PC-3 (cell line): ENCODE results near the gene SPDYE2. TPM values are rescaled to one million over a fixed set of nuclear protein-coding genes. Genes with fewer than 3 reads are reported as not detected.
"Not testable (repeated sequence)": the region's sequence is repeated elsewhere in the genome, so short reads cannot be mapped to it uniquely, and the experiment has no call there.

Experiments
- ATAC-seq: fragments of 200-7000 bp; cut with Tn5 transposase; 2 replicates; pipeline ENCODE4 v1.9.1; 2020; ENCODE audit warnings: mild to moderate bottlenecking, moderate library complexity
- BruUV-seq: library from RNA; stranded (reverse); fragments of 400-500 nt; replicated peaks from 2 replicates; lab custom pipeline; 2021; lab: Mats Ljungman, UMichigan
- CTCF ChIA-PET: fragments of 300-600 bp; sonication (Branson Sonifier 250); formaldehyde crosslinking; loops from one replicate; lab custom pipeline; 2022; ENCODE audit warnings: antibody characterized with exemption; lab: Charles Lee
- POLR2A ChIA-PET: fragments of 300-600 bp; sonication (Branson Sonifier 250); formaldehyde crosslinking; loops from one replicate; lab custom pipeline; 2022; ENCODE audit warnings: antibody characterized with exemption; ENCODE audit not compliant: unreplicated experiment; lab: Charles Lee
- DNase-seq: peaks from one replicate; pipeline ENCODE4 v3.0.0-alpha.2; 2015
- H2AFZ ChIP-seq: fragments of 300-600 bp; sonication (generic); 2 replicates; pipeline ENCODE4 v1.6.0; 2016; ENCODE audit warnings: antibody characterized with exemption, low read length
- H3F3A ChIP-seq: fragments of 300-600 bp; sonication (generic); one replicate; pipeline ENCODE4 v1.6.0; 2017; ENCODE audit warnings: antibody characterized with exemption, low read length, control low read depth, mild to moderate bottlenecking; ENCODE audit not compliant: unreplicated experiment
- H3K27ac ChIP-seq: fragments of 300-600 bp; sonication (generic); 2 replicates; pipeline ENCODE4 v1.5.1; 2016; ENCODE audit warnings: mild to moderate bottlenecking, low read length
- H3K27me3 ChIP-seq: fragments of 300-600 bp; sonication (generic); 2 replicates; pipeline ENCODE4 v1.6.1; 2016; ENCODE audit warnings: low read length, mixed read lengths
- H3K36me3 ChIP-seq: fragments of 300-600 bp; sonication (generic); 2 replicates; pipeline ENCODE4 v1.6.1; 2016; ENCODE audit warnings: low read depth, mixed run types, low read length, mixed read lengths
- H3K4me1 ChIP-seq: fragments of 300-600 bp; sonication (generic); 2 replicates; pipeline ENCODE4 v1.5.1; 2016; ENCODE audit warnings: low read length; ENCODE audit not compliant: insufficient read depth
- H3K4me2 ChIP-seq: fragments of 300-600 bp; sonication (generic); 2 replicates; pipeline ENCODE4 v1.6.0; 2016; ENCODE audit warnings: low read length
- H3K4me3 ChIP-seq: fragments of 300-600 bp; sonication (generic); 2 replicates; pipeline ENCODE4 v1.5.1; 2016; ENCODE audit warnings: mild to moderate bottlenecking, low read length, mixed read lengths
- H3K79me2 ChIP-seq: fragments of 300-600 bp; sonication (generic); 2 replicates; pipeline ENCODE4 v1.6.1; 2017; ENCODE audit warnings: low read length, mixed read lengths
- H3K9ac ChIP-seq: fragments of 300-600 bp; sonication (generic); 2 replicates; pipeline ENCODE4 v1.6.0; 2016; ENCODE audit warnings: mild to moderate bottlenecking, low read length
- H3K9me2 ChIP-seq: fragments of 300-600 bp; sonication (generic); replicated peaks from 2 replicates; pipeline ENCODE4 v1.6.1; 2016; ENCODE audit warnings: mixed run types, low read length, mixed read lengths
- H3K9me3 ChIP-seq: fragments of 300-600 bp; sonication (generic); 2 replicates; pipeline ENCODE4 v1.6.1; 2016; ENCODE audit warnings: low read length, mixed read lengths
- H4K20me1 ChIP-seq: fragments of 300-600 bp; sonication (generic); 2 replicates; pipeline ENCODE4 v1.6.1; 2016; ENCODE audit warnings: low read length, mixed read lengths
- intact Hi-C: fragments of 100-400 bp; cut with micrococcal nuclease; formaldehyde crosslinking; loops from 2 replicates; pipeline ENCODE4 v1.9.0; 2023
- total RNA-seq: library from RNA; depleted of rRNA; stranded (reverse); fragments of >200 nt; gene quantifications from 2 replicates; pipeline ENCODE4 v1.2.3, GENCODE V29; 2014

Gene SPDYE2
- total RNA-seq, 1 experiment from 2014 or later: not detected

DNA sequence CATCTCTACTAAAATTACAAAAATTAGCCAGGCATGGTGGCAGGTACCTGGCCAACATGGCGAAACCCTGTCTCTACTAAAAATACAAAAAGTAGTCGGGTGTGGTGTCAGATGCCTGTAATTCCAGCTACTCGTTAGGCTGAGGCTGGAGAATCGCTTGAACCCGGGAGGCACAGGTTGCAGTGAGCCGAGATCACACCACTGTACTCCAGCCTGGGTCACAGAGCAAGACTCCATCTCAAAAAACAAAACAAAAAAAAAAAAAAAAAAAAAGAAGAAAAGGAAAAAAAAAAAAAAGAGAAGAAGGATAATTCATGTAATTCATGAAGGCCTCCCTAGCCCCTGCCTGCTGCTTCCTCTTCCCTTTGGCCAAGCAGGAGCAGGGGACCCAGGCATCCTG, 10.4 kb upstream of the SPDYE2 start:
- H3K4me1 ChIP-seq, H3K36me3 ChIP-seq, H3K9me3 ChIP-seq, H4K20me1 ChIP-seq, H3K9ac ChIP-seq, CTCF ChIA-PET, H3F3A ChIP-seq, H3K27me3 ChIP-seq, H3K9me2 ChIP-seq, BruUV-seq, H3K4me2 ChIP-seq, DNase-seq, intact Hi-C loops, H3K4me3 ChIP-seq, H2AFZ ChIP-seq, H3K79me2 ChIP-seq, ATAC-seq, POLR2A ChIA-PET, H3K27ac ChIP-seq: not testable (repeated sequence)

DNA sequence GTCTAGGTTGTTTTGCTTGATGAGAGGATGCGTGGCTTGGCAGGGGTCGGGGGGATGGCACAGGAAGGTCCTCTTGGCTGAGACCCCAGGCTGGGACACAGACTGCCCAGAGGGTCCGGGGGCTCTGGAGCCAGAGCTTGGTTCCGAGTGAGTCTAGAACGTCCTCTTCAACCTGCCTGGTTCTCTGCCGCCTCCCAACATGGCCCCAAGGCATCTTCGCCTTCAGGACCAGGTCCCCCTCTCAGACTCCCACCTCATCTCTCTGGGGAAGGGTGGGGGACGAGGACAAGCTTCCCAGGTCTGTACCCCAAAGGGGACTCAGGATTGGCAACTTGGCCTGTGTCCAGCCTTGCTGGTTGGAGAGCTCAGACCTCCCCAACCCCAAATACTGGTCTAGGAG, 8.9 kb upstream of the SPDYE2 start:
- H3K9me3 ChIP-seq, H3K4me1 ChIP-seq, H3K27ac ChIP-seq, H3K27me3 ChIP-seq, BruUV-seq, H3K36me3 ChIP-seq, H3K79me2 ChIP-seq, H3K9me2 ChIP-seq, H3K4me3 ChIP-seq, H3K4me2 ChIP-seq, POLR2A ChIA-PET, H4K20me1 ChIP-seq, intact Hi-C loops, DNase-seq, H2AFZ ChIP-seq, H3F3A ChIP-seq, H3K9ac ChIP-seq, CTCF ChIA-PET, ATAC-seq: not testable (repeated sequence)

DNA sequence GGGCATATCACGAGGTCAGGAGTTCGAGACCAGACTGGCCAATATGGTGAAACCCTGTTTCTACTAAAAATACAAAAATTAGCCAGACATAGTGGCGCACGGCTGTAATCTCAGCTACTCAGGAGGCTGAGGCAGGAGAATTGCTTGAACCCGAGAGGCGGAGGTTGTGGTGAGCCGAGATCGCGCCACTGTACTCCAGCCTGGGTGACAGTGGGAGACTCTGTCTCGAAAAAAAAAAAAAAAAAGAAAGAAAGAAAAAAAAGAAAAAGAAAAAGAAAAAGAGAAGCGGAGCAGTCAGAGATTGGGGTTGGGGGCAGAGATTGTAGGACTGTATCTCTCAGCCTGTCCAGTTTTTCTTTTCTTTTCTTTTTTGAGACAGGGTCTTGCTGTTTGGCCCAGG, 8.3 kb upstream of the SPDYE2 start:
- H4K20me1 ChIP-seq, H2AFZ ChIP-seq, H3K4me3 ChIP-seq, intact Hi-C loops, POLR2A ChIA-PET, H3F3A ChIP-seq, H3K4me2 ChIP-seq, H3K27ac ChIP-seq, H3K79me2 ChIP-seq, ATAC-seq, H3K4me1 ChIP-seq, H3K9me2 ChIP-seq, H3K27me3 ChIP-seq, BruUV-seq, H3K9ac ChIP-seq, CTCF ChIA-PET, DNase-seq, H3K36me3 ChIP-seq, H3K9me3 ChIP-seq: not testable (repeated sequence)

DNA sequence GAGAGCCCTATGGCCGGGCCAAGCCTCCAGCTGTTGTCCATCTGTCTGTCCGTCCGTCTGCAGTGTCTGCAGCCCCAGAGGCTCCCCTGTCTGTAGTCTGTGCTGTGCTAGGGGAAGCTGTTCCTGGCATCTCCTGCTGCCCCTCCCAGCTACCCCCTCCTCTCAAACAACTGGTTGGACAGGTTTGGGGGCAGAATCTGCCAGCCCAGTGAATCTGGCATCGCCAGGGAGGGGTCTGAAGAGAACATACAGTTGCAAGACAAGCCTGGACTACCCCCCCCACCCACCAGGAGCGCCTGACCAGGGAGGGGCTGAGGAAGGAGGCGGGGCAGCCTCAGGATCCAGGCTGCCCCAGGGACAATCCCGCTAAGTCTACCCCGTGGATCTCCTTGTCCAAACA, 7.4 kb upstream of the SPDYE2 start, which contains the start of gene UPK3BL2:
Gene UPK3BL2, minus strand, starts transcription at position 101 of the 400 bp plus-strand sequence. Its CDS starts 60 bp downstream, at position 41.
- CTCF ChIA-PET, ATAC-seq: not testable (repeated sequence)

DNA sequence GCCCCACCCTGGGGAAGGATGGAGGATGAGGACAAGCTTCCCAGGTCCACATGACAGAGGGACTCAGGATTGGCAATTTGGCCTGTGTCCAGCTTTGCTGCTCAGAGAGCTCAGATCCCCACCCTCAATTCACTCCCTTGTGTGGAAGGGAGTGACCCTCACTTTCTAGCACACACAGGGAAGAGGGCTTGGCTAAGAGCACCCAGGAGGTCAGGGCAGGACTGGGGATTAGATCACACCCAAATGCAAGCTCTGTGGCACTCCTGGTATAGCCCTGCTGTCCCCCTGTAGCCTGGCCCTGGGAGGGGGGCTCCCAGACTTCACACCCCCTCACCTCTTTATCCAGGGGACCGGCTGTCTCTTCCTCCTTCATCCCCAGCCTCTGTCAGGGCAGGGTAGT, 6.7 kb upstream of the SPDYE2 start:
- POLR2A ChIA-PET, H3K79me2 ChIP-seq, ATAC-seq, H3K27me3 ChIP-seq, H3K4me3 ChIP-seq, H3K36me3 ChIP-seq, H3K27ac ChIP-seq, CTCF ChIA-PET, H4K20me1 ChIP-seq, H3K9me2 ChIP-seq, intact Hi-C loops, H3K9ac ChIP-seq, H2AFZ ChIP-seq, H3K4me1 ChIP-seq, BruUV-seq, H3F3A ChIP-seq, DNase-seq, H3K9me3 ChIP-seq, H3K4me2 ChIP-seq: not testable (repeated sequence)

More for the DNA sequence above, 7.4 kb upstream of the SPDYE2 start, which contains the start of gene UPK3BL2:
- H3K4me3 ChIP-seq, H3F3A ChIP-seq, H3K27me3 ChIP-seq, H3K79me2 ChIP-seq, H4K20me1 ChIP-seq, BruUV-seq, H3K9ac ChIP-seq, H3K9me2 ChIP-seq, H3K36me3 ChIP-seq, DNase-seq, H3K27ac ChIP-seq, H3K9me3 ChIP-seq, intact Hi-C loops, POLR2A ChIA-PET, H3K4me2 ChIP-seq, H3K4me1 ChIP-seq, H2AFZ ChIP-seq: not testable (repeated sequence)

DNA sequence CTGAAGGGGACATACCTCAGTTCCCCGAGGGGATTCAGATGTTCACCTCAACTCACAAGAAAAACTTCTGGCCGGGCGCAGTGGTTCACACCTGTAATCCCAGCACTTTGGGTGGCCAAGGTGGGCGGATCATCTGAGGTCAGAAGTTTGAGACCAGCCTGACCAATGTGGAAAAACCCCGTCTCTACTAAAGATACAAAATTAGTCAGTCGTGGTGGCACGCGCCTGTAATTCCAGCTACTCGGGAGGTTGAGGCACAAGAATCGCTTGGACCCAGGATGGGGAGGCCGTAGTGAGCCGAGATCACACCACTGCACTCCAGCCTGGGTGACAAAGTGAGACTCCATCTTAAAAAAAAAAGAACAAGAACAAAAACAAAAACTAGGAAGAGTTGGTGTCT, 5.7 kb upstream of the SPDYE2 start:
- H2AFZ ChIP-seq, H4K20me1 ChIP-seq, CTCF ChIA-PET, H3F3A ChIP-seq, H3K27me3 ChIP-seq, H3K4me1 ChIP-seq, BruUV-seq, DNase-seq, H3K9me2 ChIP-seq, H3K4me3 ChIP-seq, intact Hi-C loops, POLR2A ChIA-PET, H3K36me3 ChIP-seq, H3K27ac ChIP-seq, H3K4me2 ChIP-seq, ATAC-seq, H3K9ac ChIP-seq, H3K79me2 ChIP-seq, H3K9me3 ChIP-seq: not testable (repeated sequence)

DNA sequence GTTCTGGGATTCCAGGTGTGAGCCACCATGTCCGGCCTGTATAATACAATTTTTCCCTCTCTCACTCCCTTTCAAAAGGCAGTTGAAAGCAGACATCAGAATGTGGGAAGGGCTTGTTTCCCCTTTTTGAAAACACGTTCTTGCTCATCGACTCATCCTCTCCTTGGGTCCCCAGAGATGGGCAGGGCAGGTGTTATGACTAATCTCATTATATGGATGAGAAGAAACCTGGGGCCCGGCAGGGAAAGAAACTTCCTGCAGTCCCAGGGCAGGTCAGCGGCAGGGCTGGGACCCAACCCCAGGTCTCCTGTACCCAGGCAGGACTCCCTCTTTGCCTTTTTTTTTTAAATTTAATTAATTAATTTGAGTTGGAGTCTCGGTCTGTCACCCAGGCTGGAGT, 4.7 kb upstream of the SPDYE2 start:
- DNase-seq, H3K36me3 ChIP-seq, H3K9me2 ChIP-seq, H2AFZ ChIP-seq, H3K4me2 ChIP-seq, POLR2A ChIA-PET, H3K4me1 ChIP-seq, intact Hi-C loops, H3F3A ChIP-seq, H3K9me3 ChIP-seq, CTCF ChIA-PET, BruUV-seq, H4K20me1 ChIP-seq, H3K9ac ChIP-seq, H3K27ac ChIP-seq, H3K79me2 ChIP-seq, H3K4me3 ChIP-seq, H3K27me3 ChIP-seq: not testable (repeated sequence)
- peak; percentile 96 for ATAC-seq
